Adrenal gland (tissue), 12 donors: Measurements from ENCODE around the gene EXTL1. TPM values are rescaled to one million over a fixed set of nuclear protein-coding genes. Genes with fewer than 3 reads are reported as not detected.

Source experiments
- DNase-seq, 7 donors: peaks; one replicate each; pipeline ENCODE4 v3.0.0-alpha.2; 2019 to 2020
- H3K27ac ChIP-seq, 5 donors: fragments of 200-600 bp; sonication (generic) in 4 of 5; 1 replicate in 3 of 5; 2 replicates in 2 of 5; pipeline versions ENCODE4 v1.5.1 to v1.8.0; 2016 to 2020; ENCODE audit warnings: mild to moderate bottlenecking in 1 of 5
- H3K27me3 ChIP-seq: fragments of 200-600 bp; 2 replicates; pipeline ENCODE4 v1.8.0; 2021
- H3K36me3 ChIP-seq, 2 donors: fragments of 200-600 bp; replicated peaks in 1 of 2; 1 replicate in 1 of 2; 2 replicates in 1 of 2; pipeline versions ENCODE4 v1.5.1 to v1.8.0; 2018 to 2022
- H3K4me1 ChIP-seq, 2 donors: fragments of 200-600 bp; replicated peaks in 1 of 2; 1 replicate in 1 of 2; 2 replicates in 1 of 2; pipeline versions ENCODE4 v1.5.1 to v1.8.0; 2018 to 2021
- H3K4me3 ChIP-seq, 4 donors: fragments of 200-600 bp; sonication (generic) in 3 of 4; one replicate each; pipeline ENCODE4 v1.5.1; 2016 to 2018
- H3K9me3 ChIP-seq, 3 donors: fragments of 200-600 bp; sonication (generic) in 1 of 3; replicated peaks in 1 of 3; 1 replicate in 2 of 3; 2 replicates in 1 of 3; pipeline versions ENCODE4 v1.5.1 to v1.8.0; 2016 to 2021
- POLR2A ChIP-seq, 2 donors: fragments of 450-650 bp; IDR thresholded peaks; one replicate each; pipeline ENCODE4 v1.6.1; 2017; ENCODE audit warnings: antibody characterized with exemption in 2 of 2, mild to moderate bottlenecking in 2 of 2, moderate library complexity in 1 of 2
- WGBS, 4 donors: extraction: QIAGEN DNeasy Blood & Tissue Kit in 2 of 4; methylation state at CpG; one replicate each; pipeline versions ENCODE4 v1.1.5 to v1.1.7; 2013 to 2017; 5-methylcytosine and 5-hydroxymethylcytosine counted together
- intact Hi-C, 2 donors: fragments of 100-400 bp; cut with DNase I; formaldehyde crosslinking; loops; one replicate each; pipeline versions ENCODE4 v1.14.1 to v1.15.0; 2022 to 2023
- polyA plus RNA-seq, 3 donors: library from polyadenylated mRNA; stranded (reverse); fragments of 200-250 nt in 2 of 3; fragments of 350-450 nt in 1 of 3; fragmentation: Illumina TruSeq in 1 of 3; extraction: RNeasy Lipid Tissue Mini Kit (QIAGEN cat#74804) in 1 of 3; gene quantifications; one replicate each; pipeline ENCODE4 v1.2.3, GENCODE V29; 2013 to 2014
- total RNA-seq, 9 donors: library from RNA; depleted of rRNA in 4 of 9; stranded (reverse); fragments of >200 nt in 4 of 9; fragments of 120-200 nt in 1 of 9; fragmentation: NEBNext Ultra II Directional in 1 of 9; extraction: Animal tissue kit (Norgen Biotek cat#: 25700) in 1 of 9; gene quantifications; one replicate each; pipeline versions ENCODE4 v1.1.0 to v1.2.4, GENCODE V29; 2013 to 2023
- TF ChIP-seq, protein P1 (sequence below), 6 experiments: fragments of 450-650 bp in 4 of 6; fragments of 200-600 bp in 2 of 6; sonication (generic) in 1 of 6; IDR thresholded peaks; 1 replicate in 5 of 6; 2 replicates in 1 of 6; pipeline versions ENCODE4 v1.5.1 to v1.8.0; 2016 to 2021; ENCODE audit warnings: antibody characterized with exemption in 6 of 6, mild to moderate bottlenecking in 2 of 6, moderate library complexity in 1 of 6
- donor health status: healthy with polysubstance abuse.
- donor health status: Bipolar disorder and iron deficiency.
- donor health status: DM: yes; HTN: yes; CAD: no.
- donor health status: DM: no; HTN: no; CAD: no.
- donor health status: DM: no; HTN: no; CAD: no.
- donor health status: DM: yes; HTN: yes; CAD: no.

The EXTL1 gene
- total and polyA plus RNA-seq, 12 donors: 0.31 to 6.5 (median 1.9) TPM

GRCh38 chr1:26045722-26046245, 24.2 kb downstream of the EXTL1 start, which contains the start of gene SLC30A2:
Gene SLC30A2 (minus strand): TSS chr1:26046118. CDS start chr1:26045896, 222 bp downstream.
- TF ChIP-seq, protein P1, sequence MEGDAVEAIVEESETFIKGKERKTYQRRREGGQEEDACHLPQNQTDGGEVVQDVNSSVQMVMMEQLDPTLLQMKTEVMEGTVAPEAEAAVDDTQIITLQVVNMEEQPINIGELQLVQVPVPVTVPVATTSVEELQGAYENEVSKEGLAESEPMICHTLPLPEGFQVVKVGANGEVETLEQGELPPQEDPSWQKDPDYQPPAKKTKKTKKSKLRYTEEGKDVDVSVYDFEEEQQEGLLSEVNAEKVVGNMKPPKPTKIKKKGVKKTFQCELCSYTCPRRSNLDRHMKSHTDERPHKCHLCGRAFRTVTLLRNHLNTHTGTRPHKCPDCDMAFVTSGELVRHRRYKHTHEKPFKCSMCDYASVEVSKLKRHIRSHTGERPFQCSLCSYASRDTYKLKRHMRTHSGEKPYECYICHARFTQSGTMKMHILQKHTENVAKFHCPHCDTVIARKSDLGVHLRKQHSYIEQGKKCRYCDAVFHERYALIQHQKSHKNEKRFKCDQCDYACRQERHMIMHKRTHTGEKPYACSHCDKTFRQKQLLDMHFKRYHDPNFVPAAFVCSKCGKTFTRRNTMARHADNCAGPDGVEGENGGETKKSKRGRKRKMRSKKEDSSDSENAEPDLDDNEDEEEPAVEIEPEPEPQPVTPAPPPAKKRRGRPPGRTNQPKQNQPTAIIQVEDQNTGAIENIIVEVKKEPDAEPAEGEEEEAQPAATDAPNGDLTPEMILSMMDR (IDR thresholded peaks at IDR 0.05): no peak
- TF ChIP-seq POLR2A (IDR thresholded peaks at IDR 0.05): no peak
- no peak within 1 kb of the TSS for H3K27ac ChIP-seq
- intact Hi-C loops: no loop called here
- H3K36me3 ChIP-seq: no peaks in the 10 kb centered on the region
- peaks cover 0 to 14% of the 10 kb centered on the region in 2 donors for H3K4me1 ChIP-seq
- H3K9me3 ChIP-seq: no peaks in the 10 kb centered on the region
- WGBS, 4 donors: 1 to 3% (median 1%) methylated on average over 13 to 62 of the region's 62 CpGs; no CpG with 5 or more reads in 1 of the 4 donors
- H3K4me3 ChIP-seq: peak within 1 kb of the TSS in 1 of 4 donors; percentile 38
- H3K27me3 ChIP-seq: peaks cover 33% of the 10 kb centered on the region
- no peak for DNase-seq

DNA sequence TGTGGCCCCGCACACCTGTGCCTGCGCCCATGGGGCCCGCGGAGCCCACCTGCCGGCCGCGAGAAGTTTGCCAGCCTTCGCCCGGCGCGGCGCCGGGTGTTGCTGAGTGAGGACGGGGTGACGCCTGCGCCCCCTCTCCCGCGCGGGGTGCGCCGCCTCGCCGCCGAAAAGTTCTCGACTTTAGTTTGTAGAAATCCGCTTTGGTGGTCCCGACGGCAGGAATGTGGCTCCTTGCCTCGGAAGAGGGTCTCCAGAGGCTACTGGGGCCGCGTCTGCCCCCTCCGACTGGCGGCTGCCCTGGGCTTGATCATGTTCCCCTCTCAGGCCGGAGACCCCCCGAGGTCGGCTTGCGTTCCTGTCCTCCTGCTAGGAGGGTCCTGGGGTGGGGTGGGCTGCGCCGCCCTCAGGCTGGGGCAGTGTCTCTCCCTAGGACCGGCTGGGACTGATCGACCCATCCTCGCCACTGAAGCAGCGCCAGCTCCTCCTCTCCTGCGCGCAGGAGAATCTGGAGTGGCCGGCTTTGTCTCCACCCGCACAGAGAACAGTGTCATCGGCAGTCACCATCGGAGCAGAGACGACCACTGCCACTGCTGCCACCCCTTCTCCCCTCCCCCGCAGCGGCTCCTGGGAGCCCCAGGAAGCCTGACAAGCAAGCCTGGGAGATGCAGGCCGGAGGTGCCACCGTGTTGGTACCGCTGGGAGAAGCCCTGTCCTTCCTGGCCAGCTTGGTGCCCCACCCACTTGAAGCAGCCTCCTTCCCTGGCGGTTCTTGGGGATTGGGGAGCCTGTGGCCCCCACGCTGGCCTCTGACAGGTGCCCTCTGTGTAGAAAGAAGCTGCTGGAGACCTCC, 24.9 kb downstream of the EXTL1 start:
- no peak for TF ChIP-seq POLR2A (IDR thresholded peaks at IDR 0.05)
- intact Hi-C loops: no loop called here
- 10 to 25% (median 15%) methylated on average over 4 to 57 of the region's 57 CpGs for WGBS, 4 donors
- Histone ChIP-seq H3K9me3 (no peaks in the 10 kb centered on the region), H3K27me3 (peaks cover 33% of the 10 kb centered on the region), H3K4me3 (peak overlapping the region in 1 of 4 donors; percentile 38), H3K36me3 (no peaks in the 10 kb centered on the region), H3K4me1 (peaks cover 0 to 14% of the 10 kb centered on the region in 2 donors), H3K27ac (no peak overlapping the region)
- DNase-seq: no peak

- H3K4me1 ChIP-seq: peaks cover 0 to 14% of the 10 kb centered on the region in 2 donors
- intact Hi-C loops: no loop called here
- no peak overlapping the region for H3K27ac ChIP-seq
- no peak overlapping the region for H3K4me3 ChIP-seq
- H3K27me3 ChIP-seq: peaks cover 33% of the 10 kb centered on the region
- WGBS, 4 donors: 73 to 83% (median 78%) methylated on average over 7 of the region's 7 CpGs
- H3K36me3 ChIP-seq: no peaks in the 10 kb centered on the region
- TF ChIP-seq, protein P1 (IDR thresholded peaks at IDR 0.05): no peak
- no peak for TF ChIP-seq POLR2A (IDR thresholded peaks at IDR 0.05)
- DNase-seq: no peak
- no peaks in the 10 kb centered on the region for H3K9me3 ChIP-seq
Measured at GRCh38 chr1:26047278-26047874, 25.8 kb downstream of the EXTL1 start.

- intact Hi-C loops: no loop called here
- no peak overlapping the region for H3K4me3 ChIP-seq
- TF ChIP-seq, protein P1 (IDR thresholded peaks at IDR 0.05): no peak
- TF ChIP-seq POLR2A (IDR thresholded peaks at IDR 0.05): no peak
- no peaks in the 10 kb centered on the region for H3K36me3 ChIP-seq
- H3K9me3 ChIP-seq: no peaks in the 10 kb centered on the region
- H3K4me1 ChIP-seq: peaks cover 0 to 14% of the 10 kb centered on the region in 2 donors
- peak in 6 of 7 donors; percentile 34 to 75 (median 52) for DNase-seq
- no peak overlapping the region for H3K27ac ChIP-seq
- peaks cover 28% of the 10 kb centered on the region for H3K27me3 ChIP-seq
- 58 to 73% (median 61%) methylated on average over 9 to 10 of the region's 10 CpGs for WGBS, 4 donors
Measured at GRCh38 chr1:26049531-26050247, 28.1 kb downstream of the EXTL1 start.
